ENCODE data around the gene CD3D. TPM values are rescaled to one million over a fixed set of nuclear protein-coding genes. Genes with fewer than 3 reads are reported as not detected.

The CD3D gene
- total and polyA plus RNA-seq, 2 donors (not counting 1 experiment from before 2014, with no cell fraction given): not detected

DNA sequence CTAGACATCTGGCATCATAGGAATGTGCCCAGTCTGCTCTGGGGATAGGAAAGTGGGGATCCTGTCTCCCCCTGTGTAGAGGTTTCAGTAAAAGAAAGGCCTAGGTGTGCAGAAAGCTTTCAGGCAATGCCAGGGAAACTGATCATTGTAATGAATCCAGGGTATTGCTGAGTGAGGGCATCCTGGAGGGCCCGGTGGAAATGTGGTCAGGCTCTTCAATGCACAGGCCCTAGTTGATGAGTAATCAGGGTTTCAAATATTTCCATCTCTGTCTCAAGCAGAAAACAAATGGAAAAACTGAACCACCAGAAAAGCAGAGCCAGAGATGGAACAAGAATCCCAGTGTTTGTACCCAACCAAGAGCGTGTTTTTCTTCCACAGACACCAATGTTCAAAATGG lies 35.9 kb downstream of the CD3D start:
- peak in 1 of 2 donors; percentile 13 for DNase-seq (ENCODE audit: low read depth in 2 of 2)
- no peak overlapping the region for H3K4me2 ChIP-seq (ENCODE audit: extremely low read depth, insufficient read depth, low read length)
- no peak overlapping the region for H2AFZ ChIP-seq (ENCODE audit: low read length)
- no peaks in the 10 kb centered on the region for H3K36me3 ChIP-seq (ENCODE audit: control insufficient read depth, insufficient read depth, low read length)
- no peaks in the 10 kb centered on the region for H4K20me1 ChIP-seq (ENCODE audit: control insufficient read depth, extremely low read depth, insufficient read depth, low read length)
- no peak overlapping the region for H3K27ac ChIP-seq (ENCODE audit: insufficient read depth, low read length)
- H3K27me3 ChIP-seq (ENCODE audit: control insufficient read depth, insufficient read depth, low read length): peaks cover 4% of the 10 kb centered on the region
- no peaks in the 10 kb centered on the region for H3K9me3 ChIP-seq (ENCODE audit: control insufficient read depth, insufficient read depth, low read depth, low read length)
- H3K4me1 ChIP-seq (ENCODE audit: control insufficient read depth, extremely low read depth, insufficient read depth, low read length): no peaks in the 10 kb centered on the region
- no peak overlapping the region for H3K4me3 ChIP-seq (replicated peaks in 1 of 4; ENCODE audit: control extremely low read depth in 1 of 4, insufficient read depth in 1 of 4, low read depth in 3 of 4, low read length in 4 of 4)
- no peak overlapping the region for H3K9ac ChIP-seq (ENCODE audit: insufficient read depth, low read length)
- TF ChIP-seq, protein P1, sequence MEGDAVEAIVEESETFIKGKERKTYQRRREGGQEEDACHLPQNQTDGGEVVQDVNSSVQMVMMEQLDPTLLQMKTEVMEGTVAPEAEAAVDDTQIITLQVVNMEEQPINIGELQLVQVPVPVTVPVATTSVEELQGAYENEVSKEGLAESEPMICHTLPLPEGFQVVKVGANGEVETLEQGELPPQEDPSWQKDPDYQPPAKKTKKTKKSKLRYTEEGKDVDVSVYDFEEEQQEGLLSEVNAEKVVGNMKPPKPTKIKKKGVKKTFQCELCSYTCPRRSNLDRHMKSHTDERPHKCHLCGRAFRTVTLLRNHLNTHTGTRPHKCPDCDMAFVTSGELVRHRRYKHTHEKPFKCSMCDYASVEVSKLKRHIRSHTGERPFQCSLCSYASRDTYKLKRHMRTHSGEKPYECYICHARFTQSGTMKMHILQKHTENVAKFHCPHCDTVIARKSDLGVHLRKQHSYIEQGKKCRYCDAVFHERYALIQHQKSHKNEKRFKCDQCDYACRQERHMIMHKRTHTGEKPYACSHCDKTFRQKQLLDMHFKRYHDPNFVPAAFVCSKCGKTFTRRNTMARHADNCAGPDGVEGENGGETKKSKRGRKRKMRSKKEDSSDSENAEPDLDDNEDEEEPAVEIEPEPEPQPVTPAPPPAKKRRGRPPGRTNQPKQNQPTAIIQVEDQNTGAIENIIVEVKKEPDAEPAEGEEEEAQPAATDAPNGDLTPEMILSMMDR (conservative IDR thresholded peaks at IDR 0.05 in 1 of 2, IDR thresholded peaks at IDR 0.05 in 1 of 2; ENCODE audit: low read depth in 1 of 2, low read length in 2 of 2): no peak
- TF ChIP-seq EZH2 (IDR thresholded peaks at IDR 0.05; ENCODE audit: low read length, missing control alignments): no peak
- no peaks in the 10 kb centered on the region for H3K79me2 ChIP-seq (ENCODE audit: control insufficient read depth, insufficient read depth, low read length)

DNA sequence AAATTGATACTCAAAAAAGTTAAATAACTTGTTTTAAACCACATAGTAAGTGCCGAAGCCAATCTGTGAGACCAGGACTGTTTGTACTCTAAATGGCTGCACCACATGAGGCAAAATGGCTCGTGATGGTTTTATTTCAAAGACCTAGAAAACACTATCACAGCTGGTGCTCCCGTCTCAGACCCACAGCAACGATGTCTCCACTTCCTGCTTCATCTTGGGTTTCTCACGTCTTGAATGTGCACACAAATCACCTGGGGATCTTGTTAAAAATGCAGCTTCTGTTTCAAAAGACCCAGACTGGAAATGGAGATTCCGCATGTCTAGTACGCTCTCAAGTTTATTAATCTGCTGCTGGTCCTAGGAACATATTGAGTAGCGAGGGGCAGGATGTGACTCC lies 36.8 kb downstream of the CD3D start:
- no peak for DNase-seq (ENCODE audit: low read depth in 2 of 2)
- H2AFZ ChIP-seq (ENCODE audit: low read length): no peak overlapping the region
- peaks cover 4% of the 10 kb centered on the region for H3K27me3 ChIP-seq (ENCODE audit: control insufficient read depth, insufficient read depth, low read length)
- no peaks in the 10 kb centered on the region for H3K4me1 ChIP-seq (ENCODE audit: control insufficient read depth, extremely low read depth, insufficient read depth, low read length)
- no peak overlapping the region for H3K27ac ChIP-seq (ENCODE audit: insufficient read depth, low read length)
- H3K79me2 ChIP-seq (ENCODE audit: control insufficient read depth, insufficient read depth, low read length): no peaks in the 10 kb centered on the region
- no peaks in the 10 kb centered on the region for H3K9me3 ChIP-seq (ENCODE audit: control insufficient read depth, insufficient read depth, low read depth, low read length)
- no peak overlapping the region for H3K4me2 ChIP-seq (ENCODE audit: extremely low read depth, insufficient read depth, low read length)
- no peak overlapping the region for H3K9ac ChIP-seq (ENCODE audit: insufficient read depth, low read length)
- no peaks in the 10 kb centered on the region for H4K20me1 ChIP-seq (ENCODE audit: control insufficient read depth, extremely low read depth, insufficient read depth, low read length)
- H3K36me3 ChIP-seq (ENCODE audit: control insufficient read depth, insufficient read depth, low read length): no peaks in the 10 kb centered on the region
- no peak overlapping the region for H3K4me3 ChIP-seq (replicated peaks in 1 of 4; ENCODE audit: control extremely low read depth in 1 of 4, insufficient read depth in 1 of 4, low read depth in 3 of 4, low read length in 4 of 4)
- TF ChIP-seq, protein P1 (conservative IDR thresholded peaks at IDR 0.05 in 1 of 2, IDR thresholded peaks at IDR 0.05 in 1 of 2; ENCODE audit: low read depth in 1 of 2, low read length in 2 of 2): no peak
- TF ChIP-seq EZH2 (IDR thresholded peaks at IDR 0.05; ENCODE audit: low read length, missing control alignments): no peak

DNA sequence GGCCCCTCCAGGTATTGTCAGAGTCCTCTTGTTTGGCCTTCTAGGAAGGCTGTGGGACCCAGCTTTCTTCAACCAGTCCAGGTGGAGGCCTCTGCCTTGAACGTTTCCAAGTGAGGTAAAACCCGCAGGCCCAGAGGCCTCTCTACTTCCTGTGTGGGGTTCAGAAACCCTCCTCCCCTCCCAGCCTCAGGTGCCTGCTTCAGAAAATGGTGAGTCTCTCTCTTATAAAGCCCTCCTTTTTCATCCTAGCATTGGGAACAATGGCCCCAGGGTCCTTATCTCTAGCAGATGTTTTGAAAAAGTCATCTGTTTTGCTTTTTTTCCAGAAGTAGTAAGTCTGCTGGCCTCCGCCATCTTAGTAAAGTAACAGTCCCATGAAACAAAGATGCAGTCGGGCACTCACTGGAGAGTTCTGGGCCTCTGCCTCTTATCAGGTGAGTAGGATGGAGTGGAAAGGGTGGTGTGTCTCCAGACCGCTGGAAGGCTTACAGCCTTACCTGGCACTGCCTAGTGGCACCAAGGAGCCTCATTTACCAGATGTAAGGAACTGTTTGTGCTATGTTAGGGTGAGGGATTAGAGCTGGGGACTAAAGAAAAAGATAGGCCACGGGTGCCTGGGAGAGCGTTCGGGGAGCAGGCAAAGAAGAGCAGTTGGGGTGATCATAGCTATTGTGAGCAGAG lies 37.8 kb downstream of the CD3D start, which contains the start of gene CD3E:
CD3E (plus strand) TSS at position 163 of the 681 bp plus-strand sequence; CDS start at position 386, 223 bp downstream.
- TF ChIP-seq, protein P1 (conservative IDR thresholded peaks at IDR 0.05 in 1 of 2, IDR thresholded peaks at IDR 0.05 in 1 of 2; ENCODE audit: low read depth in 1 of 2, low read length in 2 of 2): no peak
- TF ChIP-seq EZH2 (IDR thresholded peaks at IDR 0.05; ENCODE audit: low read length, missing control alignments): no peak
- Histone ChIP-seq H3K36me3 (ENCODE audit: control insufficient read depth, insufficient read depth, low read length) (no peaks in the 10 kb centered on the region), H3K4me2 (ENCODE audit: extremely low read depth, insufficient read depth, low read length) (no peak within 1 kb of the TSS), H3K9ac (ENCODE audit: insufficient read depth, low read length) (no peak within 1 kb of the TSS), H3K79me2 (ENCODE audit: control insufficient read depth, insufficient read depth, low read length) (no peaks in the 10 kb centered on the region), H3K9me3 (ENCODE audit: control insufficient read depth, insufficient read depth, low read depth, low read length) (no peaks in the 10 kb centered on the region), H3K4me3 (replicated peaks in 1 of 4; ENCODE audit: control extremely low read depth in 1 of 4, insufficient read depth in 1 of 4, low read depth in 3 of 4, low read length in 4 of 4) (no peak within 1 kb of the TSS), H4K20me1 (ENCODE audit: control insufficient read depth, extremely low read depth, insufficient read depth, low read length) (no peaks in the 10 kb centered on the region), H2AFZ (ENCODE audit: low read length) (no peak within 1 kb of the TSS), H3K4me1 (ENCODE audit: control insufficient read depth, extremely low read depth, insufficient read depth, low read length) (no peaks in the 10 kb centered on the region), H3K27ac (ENCODE audit: insufficient read depth, low read length) (no peak within 1 kb of the TSS), H3K27me3 (ENCODE audit: control insufficient read depth, insufficient read depth, low read length) (peaks cover 4% of the 10 kb centered on the region)
- no peak for DNase-seq (ENCODE audit: low read depth in 2 of 2)

Measured in fibroblast of lung (primary cell).